Stimulated activated CD8-positive, alpha-beta memory T cell treated with anti-CD3 and anti-CD28 coated beads, Interleukin-2, amount 100 ng/mL, for 1 hour (primary cell): ENCODE measurements around the gene AURKAIP1.
A peak's percentile ranks its signal among the peaks of the same experiment; 100 is the strongest.

ENCODE experiments used
- DNase-seq, 2 donors: peaks; one replicate each; pipeline ENCODE4 v3.0.0-alpha.2; 2020; ENCODE audit warnings: low read depth in 2 of 2

Gene AURKAIP1

DNA sequence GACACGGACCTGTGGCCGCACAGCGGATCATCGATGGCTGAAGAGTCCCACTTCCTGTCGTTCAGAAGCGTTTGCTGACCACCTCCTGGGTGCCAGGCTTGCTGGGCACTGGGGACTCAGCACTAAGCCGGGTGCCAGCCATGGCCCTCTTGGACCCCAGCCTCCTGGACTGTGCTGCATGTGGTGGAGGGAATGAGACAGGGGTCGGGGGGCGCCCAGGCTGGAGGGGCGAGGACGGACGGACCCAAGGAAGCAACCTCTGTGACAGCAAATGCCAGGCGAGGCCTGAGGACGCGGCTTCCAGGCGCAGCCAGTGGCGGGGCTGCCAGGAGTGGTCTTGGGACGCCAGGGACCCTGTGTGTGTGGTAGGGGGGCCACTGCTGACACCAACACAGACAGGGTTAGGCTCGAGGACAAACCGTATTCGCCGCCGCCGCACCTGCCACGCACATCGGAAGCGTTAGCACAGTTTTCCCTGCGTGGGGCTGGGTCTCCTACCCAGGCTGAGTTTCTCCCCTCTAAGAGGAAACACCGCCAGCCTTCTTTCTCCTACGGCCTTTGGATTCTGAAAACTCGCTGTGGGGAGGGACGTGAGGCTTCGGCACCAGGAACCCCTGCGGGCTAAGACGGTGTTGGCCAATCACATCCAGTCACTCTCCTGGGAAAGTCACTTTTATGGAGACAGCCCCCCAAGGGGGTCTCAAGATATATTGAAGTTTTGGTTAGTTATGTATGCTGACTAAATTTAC, 13.6 kb downstream of the AURKAIP1 start:
- no peak for DNase-seq

DNA sequence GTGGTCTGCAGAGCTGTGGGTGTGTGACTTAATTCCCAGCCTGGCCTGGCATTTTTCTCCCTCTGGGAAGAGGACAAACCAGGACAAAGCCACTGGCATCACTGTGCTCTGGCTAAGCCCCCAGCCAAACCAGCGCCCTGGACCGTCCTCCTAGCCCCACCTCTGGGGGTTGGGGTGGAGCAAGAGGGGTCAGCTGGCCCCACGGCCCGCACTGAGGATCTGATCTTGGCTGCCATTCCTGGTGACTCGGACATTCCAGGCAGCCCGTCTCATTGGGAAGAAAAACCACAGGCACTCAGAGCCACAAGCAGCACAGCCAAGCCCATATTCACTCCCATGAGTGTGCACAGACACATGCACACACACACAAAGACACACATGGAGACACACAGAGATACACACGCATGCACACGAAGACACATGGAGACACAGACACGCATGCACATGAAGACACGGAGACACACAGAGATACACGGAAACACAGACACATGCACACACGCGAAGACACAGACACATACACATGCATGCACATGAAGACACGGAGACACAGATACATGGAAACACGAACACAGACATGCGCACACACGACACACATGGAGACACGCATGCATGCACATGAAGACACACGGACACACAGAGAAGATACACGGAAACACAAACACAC, 14.4 kb downstream of the AURKAIP1 start:
- DNase-seq: no peak

DNA sequence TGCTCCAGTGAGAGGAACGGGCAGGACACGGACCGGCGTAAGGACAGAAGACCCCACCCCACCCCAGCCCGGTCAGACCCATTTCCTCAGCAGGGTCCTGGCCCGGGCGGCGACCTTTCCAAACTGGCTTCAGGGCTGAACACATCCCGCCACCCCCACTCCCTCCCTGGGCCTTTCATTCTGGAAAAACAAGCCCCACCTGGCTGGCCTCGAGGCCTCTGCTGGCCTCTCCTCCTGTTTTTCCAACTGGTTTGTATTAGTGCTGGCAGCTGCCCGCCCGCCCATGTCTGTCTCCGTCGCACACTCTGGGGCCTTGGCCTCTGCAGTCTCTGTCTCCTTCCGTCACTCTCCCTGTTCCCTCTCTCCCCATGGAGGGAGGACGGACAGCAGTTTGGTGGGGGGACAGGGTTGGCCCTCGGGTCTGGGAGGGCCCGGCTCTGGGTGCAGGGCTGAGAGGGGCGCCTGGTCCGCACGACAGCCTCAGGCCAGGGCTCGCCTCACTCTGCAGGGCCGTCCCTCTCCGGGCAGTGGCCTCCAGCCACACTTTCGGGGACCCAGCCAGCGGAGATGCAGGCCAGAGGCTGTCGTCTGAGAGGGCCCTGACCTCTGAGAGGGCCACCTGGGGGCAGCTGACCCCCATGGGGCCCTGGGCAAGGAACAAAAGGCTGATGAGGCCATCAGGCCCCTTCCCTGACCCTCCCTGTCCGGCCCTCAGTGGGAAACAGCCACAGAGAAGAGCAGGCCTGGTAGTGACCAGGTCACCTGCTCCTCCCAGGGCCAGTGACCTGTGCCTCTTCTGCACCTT, 15.1 kb downstream of the AURKAIP1 start:
- no peak for DNase-seq

DNA sequence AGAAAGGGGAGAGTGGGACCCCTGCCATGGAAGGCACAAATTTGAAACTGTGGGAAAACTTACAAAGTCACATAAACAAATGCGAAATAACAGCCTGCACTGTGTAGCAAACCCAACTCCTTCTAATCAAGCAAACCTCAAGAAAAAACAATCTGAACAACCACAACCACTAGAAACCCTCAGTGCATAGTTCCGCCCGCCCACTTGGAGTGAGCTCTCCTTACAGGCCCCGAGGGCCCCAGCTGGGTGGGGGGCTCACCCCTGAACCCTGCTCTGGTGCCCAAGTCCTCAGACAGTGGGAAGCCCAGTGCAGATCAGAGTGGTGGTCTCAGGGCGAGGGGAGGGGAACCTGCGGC, 15.7 kb downstream of the AURKAIP1 start:
- no peak for DNase-seq

DNA sequence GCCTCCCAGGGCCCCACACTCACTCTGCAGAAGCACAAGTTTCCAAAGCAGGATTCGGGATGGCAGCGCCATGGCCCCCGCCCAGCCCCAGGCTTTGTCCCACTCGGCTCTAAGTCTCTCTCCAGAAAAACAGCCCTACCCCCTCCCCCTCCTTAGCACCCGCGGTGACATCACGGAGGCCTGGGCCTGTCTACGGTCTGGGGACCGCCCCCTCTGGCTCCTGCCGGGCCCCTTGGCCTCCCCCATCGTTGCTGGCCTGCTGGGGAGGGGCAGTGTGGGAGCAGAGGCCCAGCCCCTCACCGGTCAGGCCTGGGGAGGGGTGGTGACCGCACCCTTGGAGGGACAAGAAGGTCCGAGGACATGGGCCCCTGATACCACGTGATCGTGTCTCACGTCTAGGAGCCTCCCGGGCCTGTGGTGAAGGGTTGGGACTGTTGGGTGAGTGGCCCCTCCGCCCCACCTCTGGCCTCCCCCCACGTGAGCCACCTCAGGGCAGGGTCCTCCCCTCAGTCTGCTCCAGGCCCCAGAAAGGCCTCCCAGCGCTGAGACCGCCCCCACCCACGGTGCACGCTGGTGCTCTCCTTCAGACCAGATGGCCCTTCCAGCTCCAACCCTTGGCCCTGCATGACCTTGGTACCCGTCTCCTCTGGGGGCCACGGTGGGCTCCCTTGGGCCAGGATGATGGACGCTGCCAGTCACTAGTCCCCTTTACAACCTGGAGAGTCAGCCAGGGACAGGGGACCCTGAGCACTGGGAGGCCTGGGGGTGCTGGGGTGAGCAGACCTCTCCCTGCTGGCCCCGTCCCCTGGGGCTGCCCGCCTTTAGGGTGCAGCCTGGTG, 16.4 kb downstream of the AURKAIP1 start, which contains the start of gene MXRA8:
Gene MXRA8, minus strand, starts transcription at position 123 of the 839 bp plus-strand sequence. Its CDS starts 51 bp downstream, at position 72.
- no peak for DNase-seq

DNA sequence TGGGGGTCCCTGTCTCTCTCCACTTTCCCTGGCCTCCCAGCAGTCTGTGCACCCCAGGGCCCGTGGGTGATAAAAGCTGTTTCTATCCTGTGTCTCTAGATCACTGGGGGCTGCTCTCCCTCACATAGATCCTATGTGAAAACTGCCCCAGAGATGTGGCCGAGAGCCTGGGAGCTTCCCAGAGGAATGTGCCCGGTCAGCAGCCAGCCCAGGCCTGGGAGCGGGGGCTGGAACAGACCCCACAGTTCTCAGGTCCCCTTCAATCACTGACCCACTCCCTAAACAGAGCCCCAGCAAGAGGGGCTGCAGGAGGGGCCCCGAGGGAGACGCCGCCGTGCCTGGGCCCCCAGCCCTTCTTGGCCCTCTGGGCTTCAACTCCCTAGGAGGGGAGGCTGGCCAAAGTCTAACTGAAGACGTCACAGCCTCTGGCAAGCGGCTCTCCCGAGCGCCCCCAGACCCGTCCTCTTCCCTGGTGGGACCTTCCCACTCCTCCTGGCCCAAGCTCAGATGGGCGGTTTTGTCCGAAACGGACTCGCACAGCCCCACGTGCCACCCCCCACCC, 17.1 kb downstream of the AURKAIP1 start:
- no peak for DNase-seq

DNA sequence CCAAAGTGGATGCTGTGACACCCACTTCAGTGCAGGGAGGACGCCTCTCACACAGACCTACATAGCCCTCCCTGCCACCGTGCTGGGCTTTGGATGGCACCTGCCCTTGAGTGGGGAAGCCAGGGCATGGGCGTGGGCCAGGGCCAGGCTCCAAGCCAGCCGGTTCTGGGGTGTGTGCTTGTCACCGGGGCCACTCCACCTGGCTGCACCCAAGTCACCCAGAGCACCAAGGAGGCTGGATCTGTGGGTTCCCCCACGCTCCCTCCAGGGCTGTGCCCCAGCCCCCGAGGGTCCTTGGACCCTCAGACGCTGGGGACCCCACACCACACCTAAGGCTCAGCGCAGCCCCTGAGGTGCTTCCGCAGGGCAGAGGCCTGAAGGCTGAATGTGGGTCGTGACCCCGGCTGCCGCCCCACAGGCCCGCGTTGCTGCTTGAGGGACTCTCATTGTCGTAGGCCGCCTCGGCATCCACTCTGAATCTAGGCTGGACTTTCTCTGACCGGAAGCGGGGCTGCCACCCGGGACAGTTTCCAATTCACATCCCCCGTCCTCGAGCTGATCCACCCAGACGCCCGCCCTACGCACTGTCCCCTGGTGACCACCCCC, 18.1 kb downstream of the AURKAIP1 start:
- no peak for DNase-seq

DNA sequence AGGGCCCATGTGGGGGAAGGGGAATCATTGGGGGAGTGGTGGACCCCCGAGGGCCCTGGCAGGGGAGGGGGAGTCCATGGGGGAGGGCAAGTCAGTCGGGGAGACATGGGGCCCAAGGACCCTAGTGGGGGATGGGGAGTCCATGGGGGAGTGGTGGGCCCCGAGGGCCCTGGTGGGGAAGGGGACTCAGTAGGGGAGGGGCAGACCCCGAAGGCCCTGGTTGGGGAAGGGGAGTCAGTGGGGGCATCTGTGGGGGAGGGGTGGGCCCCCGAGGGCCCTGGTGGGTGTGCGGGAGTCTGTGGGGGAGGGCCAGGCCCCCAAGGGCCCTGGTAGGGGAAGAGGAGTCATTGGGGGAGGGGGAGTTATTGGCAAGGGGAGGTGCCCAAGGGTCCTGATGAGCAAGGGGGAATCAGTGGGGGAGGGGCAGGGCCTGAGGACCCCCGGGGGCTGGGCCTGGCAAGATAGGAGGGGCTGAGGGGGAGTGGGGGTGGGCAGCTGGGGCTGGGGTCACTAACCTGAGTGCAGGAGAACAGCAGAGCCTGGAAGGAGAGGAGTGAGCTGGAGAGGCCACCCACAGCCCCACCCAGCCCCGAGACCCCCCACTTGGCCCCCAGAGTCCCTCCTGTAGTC, 18.7 kb downstream of the AURKAIP1 start:
- DNase-seq: no peak

DNA sequence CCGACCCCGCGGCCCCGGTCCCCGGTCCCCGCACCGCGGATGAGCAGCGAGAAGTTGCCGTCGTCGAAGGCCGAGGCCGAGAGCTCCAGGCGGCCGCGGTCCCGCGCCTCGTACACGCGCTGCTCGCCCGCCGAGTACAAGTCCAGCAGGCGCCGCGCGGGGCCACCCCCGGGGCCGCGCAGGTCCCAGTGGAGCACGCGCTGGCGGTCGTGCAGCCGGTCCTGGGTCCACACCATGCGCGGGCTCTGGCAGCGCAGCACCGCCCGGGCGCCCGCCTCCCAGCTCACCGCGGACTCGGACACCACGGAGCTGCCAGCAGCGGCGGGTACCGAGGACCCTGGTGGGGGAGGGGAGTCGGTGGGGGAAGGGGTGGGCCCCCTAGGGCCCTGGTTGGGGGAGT, 19.6 kb downstream of the AURKAIP1 start:
- no peak for DNase-seq

DNA sequence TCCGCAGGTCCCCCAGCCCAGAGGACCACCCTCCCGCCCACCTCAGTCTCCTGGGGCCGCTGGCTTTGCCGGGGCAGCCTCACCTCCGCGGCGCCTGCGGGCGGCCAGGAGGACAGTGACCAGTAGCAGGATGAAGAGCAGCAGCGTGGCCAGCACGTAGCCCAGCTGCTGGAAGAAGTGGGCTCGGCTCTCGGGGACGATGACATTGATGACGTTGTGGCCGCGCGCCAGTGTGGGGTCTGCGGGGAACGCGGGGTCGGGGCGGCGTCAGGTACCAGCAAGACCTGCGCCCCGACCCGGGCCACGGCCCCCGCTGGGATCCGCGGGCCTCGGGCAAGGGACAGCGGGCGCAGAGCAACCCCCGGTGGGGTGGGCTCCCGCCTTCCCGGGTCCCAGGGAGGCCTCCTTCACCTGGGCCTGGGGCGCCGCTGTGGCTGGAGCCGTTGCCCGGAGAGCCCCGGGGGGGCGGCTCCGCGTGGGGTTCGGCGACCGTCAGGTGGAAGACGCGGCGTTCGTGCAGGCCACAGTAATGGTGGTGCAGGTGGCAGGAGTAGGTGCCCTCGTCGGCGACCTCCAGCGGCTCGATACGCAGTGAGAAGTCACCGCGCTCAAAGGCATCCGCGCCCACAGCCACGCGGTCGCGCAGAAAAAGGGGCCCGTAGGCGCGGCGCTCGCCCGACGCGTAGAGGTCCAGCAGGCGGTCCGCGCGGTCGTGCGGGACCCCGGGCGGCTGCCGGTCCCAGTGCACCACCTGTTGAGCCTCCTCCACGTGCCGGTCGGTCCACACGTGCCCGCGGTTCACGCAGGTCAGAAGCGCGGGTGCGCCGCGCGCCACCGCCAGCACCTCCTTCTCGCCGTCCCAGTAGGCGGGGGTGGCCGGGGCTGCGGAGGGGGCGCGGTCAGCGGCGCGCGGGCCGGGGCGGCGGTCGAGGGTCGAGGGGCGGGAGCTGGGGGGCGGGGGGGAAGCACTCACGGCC, 20.4 kb downstream of the AURKAIP1 start:
- no peak for DNase-seq

DNA sequence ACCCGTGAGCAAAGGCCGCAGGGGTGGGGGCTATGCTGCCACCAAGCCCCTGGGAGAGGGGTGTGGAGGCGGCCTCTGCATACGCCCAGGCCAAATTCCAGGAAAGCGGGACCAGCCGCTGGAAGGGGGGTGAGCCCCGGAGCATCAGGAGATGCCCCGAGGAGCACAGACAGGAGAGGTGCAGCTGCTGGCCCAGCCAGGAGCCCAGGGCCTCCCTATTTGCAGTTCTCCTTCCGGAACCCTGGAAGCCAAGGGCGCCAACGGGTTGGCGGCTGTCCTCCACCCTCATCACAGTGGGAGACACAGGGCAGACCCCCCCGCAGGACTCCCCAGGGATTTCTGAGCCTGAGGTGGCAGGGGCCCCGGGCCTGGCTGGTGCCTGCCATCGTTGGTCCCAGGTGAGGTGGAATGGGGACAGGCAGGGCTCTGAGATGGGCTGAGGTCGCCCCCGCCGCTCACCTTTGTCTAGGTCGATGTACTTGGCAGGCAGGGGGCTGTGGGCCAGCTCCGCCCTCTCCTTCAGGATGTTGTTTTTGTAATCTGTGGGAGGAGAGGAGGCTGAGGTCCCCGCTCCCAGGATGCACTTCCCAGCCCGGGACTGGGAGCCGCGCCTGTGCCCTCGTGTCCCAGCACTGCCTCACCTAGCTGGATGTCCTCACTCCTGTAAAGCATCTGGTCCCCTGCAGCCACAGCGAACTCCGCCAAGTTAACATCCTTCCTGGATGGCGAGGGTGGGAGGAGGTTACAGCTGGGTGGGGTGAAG, 21.4 kb downstream of the AURKAIP1 start:
- no peak for DNase-seq

DNA sequence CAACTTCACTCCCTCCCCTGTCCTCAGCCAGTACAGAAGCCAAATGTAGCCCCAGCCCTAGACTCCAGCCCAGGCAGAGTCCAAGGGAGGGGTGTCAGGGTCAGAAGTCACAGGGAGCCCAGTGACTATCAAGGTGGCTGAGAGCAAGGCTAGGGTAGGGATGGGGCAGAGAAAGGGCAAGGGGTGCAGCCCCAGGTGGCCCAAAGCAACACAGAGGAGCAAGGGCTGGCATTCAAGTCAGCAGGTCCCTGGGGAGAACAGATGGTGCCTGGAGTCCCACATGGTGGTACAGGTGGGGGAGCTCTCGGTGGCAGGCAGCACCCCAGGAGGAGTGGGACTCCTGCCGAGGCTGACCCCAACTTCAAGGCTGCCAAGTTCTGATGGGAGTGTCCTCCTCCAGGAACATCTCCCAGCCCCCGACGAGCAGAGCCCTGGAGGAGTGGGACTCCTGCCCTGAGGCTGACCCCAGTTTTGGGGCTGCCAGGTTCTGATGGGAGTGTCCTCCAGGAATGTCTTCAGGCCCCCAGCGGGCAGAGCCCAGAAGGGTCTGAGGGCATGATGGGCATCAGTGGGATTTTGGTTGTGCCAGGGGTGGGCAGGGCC, 22.1 kb downstream of the AURKAIP1 start:
- no peak for DNase-seq

DNA sequence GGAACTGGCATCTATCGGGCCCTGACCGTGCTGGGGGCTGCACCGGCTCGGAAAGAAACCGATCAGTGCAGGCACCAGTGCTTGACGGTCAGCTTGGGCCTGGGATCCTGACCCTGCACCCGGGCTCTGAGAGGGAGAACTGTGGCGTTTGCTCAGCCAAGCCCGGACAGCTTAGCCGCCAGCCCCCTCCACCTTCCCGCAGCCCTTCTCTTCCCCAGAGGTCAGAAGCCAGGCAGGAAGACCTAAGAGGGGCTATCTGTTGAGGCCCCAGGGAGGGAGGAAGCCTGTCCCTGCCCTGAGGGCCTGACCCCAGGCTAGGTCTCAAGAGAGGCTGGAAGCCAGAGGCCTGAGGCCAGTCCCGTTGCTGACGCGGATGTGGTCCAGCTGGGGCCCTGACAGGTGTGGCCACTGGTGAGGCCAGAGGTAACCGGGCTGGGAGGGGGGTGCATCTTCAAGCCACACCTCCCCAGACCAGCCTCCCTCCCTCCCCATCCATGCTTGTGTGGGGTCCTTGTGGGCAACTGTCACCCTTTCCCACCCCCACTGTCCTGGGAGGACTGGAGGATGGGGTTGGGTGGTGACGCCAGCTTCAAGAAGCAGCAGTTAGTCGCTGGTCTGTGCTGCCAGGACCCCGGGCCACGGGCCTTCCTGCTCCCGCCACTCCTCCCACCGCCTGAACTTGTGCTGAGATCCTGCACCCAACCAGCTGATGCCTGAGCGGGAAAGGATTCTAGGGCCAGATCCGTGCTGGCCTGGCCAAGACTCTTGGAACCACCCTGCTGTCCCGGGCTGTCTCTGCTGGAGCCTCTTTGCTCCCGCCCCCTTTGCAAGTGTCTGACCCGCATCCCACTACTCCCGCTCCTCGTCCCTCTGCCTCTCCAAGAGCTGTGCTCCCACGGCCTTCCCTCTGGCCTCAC, 23.2 kb downstream of the AURKAIP1 start:
- no peak for DNase-seq

DNA sequence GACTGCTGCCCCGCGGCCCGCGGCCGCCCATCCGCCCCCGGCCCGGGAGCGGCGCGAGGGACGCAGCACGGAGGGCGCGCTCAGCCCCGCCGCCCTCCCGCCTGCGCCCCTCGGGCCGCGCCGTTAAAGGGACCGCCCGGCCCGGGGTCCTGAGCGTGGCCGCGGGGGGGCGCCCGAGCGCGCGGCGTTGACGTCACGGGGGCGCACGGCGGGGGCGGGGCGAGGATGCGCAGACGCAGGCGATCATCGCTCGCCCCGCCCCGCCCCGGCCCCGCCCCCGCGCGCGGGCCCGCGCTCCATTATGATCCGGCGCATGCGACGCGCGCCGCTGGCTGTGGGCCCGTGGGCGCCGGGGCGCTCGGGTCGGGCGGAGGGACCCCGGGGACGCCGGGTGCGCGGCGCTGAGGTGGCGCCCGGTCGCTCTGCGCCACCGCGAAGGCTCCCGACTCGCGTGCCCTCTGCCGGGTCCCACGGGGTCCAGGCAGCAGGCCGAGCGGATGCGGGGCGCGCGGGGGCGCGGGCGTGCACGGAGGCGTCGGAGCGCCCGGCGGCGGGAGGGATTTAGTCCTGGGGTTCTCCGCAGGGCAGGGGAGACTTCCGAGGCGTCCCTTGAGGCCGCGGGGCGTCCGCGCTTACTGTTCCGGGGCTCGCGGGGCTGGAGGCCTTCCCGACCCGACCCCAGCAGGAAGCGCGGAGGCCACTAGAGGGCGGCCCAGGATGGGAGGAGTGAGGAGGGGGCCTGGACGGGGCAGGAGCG, 25.6 kb downstream of the AURKAIP1 start, which contains the start of gene DVL1:
Gene DVL1, minus strand, starts transcription at position 163 of the 757 bp plus-strand sequence. CDS start 353 bp downstream, outside the sequence.
- peak; percentile 23 to 53 for DNase-seq

DNA sequence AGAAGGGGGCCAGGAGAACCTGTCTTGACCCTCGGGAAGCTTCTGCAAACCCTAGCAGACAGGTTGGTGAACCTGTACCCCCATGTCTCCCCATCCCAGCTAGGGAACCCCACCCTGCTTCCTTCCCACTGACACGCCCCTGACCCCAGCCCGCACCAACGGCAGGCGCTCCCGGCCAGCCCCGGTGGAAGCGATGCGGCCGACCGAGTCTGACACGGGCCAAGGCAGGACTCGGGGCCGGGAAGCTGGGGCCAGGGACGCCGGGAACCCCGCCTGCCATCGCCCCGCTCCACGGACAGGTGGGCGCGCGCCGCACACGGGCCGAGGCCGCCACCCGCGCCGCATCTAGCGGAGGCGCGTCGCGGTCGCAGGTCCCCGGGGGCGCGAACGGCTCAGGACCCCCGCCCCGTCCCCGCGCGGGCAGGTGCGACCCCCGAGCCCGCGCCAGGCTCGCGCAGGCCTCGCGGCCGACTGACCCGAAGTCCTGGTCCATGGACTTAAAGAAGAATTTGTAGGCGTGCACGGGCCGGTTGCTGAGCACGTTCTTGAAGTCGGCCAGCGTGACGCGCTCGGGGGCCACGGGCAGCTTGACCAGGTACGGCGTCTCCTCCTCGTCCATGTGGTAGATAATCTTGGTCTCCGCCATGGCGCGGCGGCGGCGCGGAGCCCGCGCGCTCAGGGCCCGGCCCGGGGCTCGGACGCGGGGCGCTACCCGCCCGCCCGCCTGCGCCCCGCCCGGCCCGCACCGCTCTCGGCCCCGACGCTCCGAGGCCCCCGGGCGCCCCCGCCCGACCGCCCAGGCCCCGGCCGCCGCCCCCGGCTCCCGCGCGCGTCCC, 26.4 kb downstream of the AURKAIP1 start:
- no peak for DNase-seq
